Trophoblast cell (in vitro differentiated cells and primary cell): ENCODE results near the gene EEF1A1.

Source experiments
- DNase-seq, 2 donors: peaks; one replicate each; pipeline ENCODE4 v3.0.0-alpha.2; 2016
- H2AFZ ChIP-seq: 2 replicates; pipeline ENCODE4 v1.6.1; 2013; ENCODE audit warnings: low read length, moderate library complexity, mild to moderate bottlenecking; ENCODE audit not compliant: insufficient read depth, poor library complexity
- H2AK5ac ChIP-seq: 2 replicates; pipeline ENCODE4 v1.6.1; 2013; ENCODE audit warnings: mild to moderate bottlenecking, low read length
- H2BK120ac ChIP-seq: 2 replicates; pipeline ENCODE4 v1.6.1; 2013; ENCODE audit warnings: low read length, mild to moderate bottlenecking, moderate library complexity; ENCODE audit not compliant: insufficient read depth, poor library complexity
- H2BK12ac ChIP-seq: 2 replicates; pipeline ENCODE4 v1.6.1; 2013; ENCODE audit warnings: mild to moderate bottlenecking, low read length, moderate library complexity
- H2BK5ac ChIP-seq: 2 replicates; pipeline ENCODE4 v1.6.1; 2013; ENCODE audit warnings: low read length, low read depth, moderate library complexity, mild to moderate bottlenecking; ENCODE audit not compliant: poor library complexity
- H3K14ac ChIP-seq: 2 replicates; pipeline ENCODE4 v1.6.1; 2013; ENCODE audit warnings: mild to moderate bottlenecking, low read length
- H3K18ac ChIP-seq: 2 replicates; pipeline ENCODE4 v1.6.1; 2013; ENCODE audit warnings: mild to moderate bottlenecking, low read length
- H3K23ac ChIP-seq: 2 replicates; pipeline ENCODE4 v1.6.1; 2013; ENCODE audit warnings: low read length
- H3K27ac ChIP-seq: 2 replicates; pipeline ENCODE4 v1.5.1; 2013; ENCODE audit warnings: low read depth, mild to moderate bottlenecking, inconsistent platforms, low read length, moderate library complexity
- H3K27me3 ChIP-seq: 2 replicates; pipeline ENCODE4 v1.6.1; 2013; ENCODE audit warnings: inconsistent platforms, mild to moderate bottlenecking, low read length, moderate library complexity; ENCODE audit not compliant: insufficient read depth
- H3K36me3 ChIP-seq, 2 experiments: 1 replicate in 1 of 2; 2 replicates in 1 of 2; pipeline ENCODE4 v1.6.1; 2013; ENCODE audit warnings: low read length in 2 of 2, mild to moderate bottlenecking in 2 of 2, moderate library complexity in 1 of 2; ENCODE audit not compliant: insufficient read depth in 2 of 2, control insufficient read depth in 1 of 2
- H3K4ac ChIP-seq: 2 replicates; pipeline ENCODE4 v1.6.1; 2013; ENCODE audit warnings: low read depth, mild to moderate bottlenecking, low read length, moderate library complexity
- H3K4me1 ChIP-seq, 2 experiments: 1 replicate in 1 of 2; 2 replicates in 1 of 2; pipeline ENCODE4 v1.6.1; 2013; ENCODE audit warnings: low read length in 2 of 2, mild to moderate bottlenecking in 2 of 2, moderate library complexity in 1 of 2; ENCODE audit not compliant: insufficient read depth in 2 of 2, control insufficient read depth in 1 of 2
- H3K4me2 ChIP-seq: 2 replicates; pipeline ENCODE4 v1.6.1; 2013; ENCODE audit warnings: inconsistent platforms, mild to moderate bottlenecking, low read length, moderate library complexity
- H3K4me3 ChIP-seq: 2 replicates; pipeline ENCODE4 v1.5.1; 2013; ENCODE audit warnings: mild to moderate bottlenecking, low read depth, low read length, inconsistent platforms
- H3K79me1 ChIP-seq: one replicate; pipeline ENCODE4 v1.6.1; 2013; ENCODE audit warnings: low read length
- H3K79me2 ChIP-seq: 2 replicates; pipeline ENCODE4 v1.6.1; 2013; ENCODE audit warnings: low read length, mild to moderate bottlenecking; ENCODE audit not compliant: control insufficient read depth, insufficient read depth, poor library complexity
- H3K9ac ChIP-seq: 2 replicates; pipeline ENCODE4 v1.6.1; 2013; ENCODE audit warnings: mild to moderate bottlenecking, low read length
- H3K9me3 ChIP-seq: 2 replicates; pipeline ENCODE4 v1.6.1; 2013; ENCODE audit warnings: low read depth, mild to moderate bottlenecking, control low read depth, inconsistent platforms, low read length; ENCODE audit not compliant: insufficient read depth
- H4K12ac ChIP-seq: 2 replicates; pipeline ENCODE4 v1.6.1; 2013; ENCODE audit warnings: low read depth, mild to moderate bottlenecking, low read length, moderate library complexity
- H4K8ac ChIP-seq: 2 replicates; pipeline ENCODE4 v1.6.1; 2013; ENCODE audit warnings: low read depth, mild to moderate bottlenecking, low read length, moderate library complexity
- H4K91ac ChIP-seq: one replicate; pipeline ENCODE4 v1.6.1; 2013; ENCODE audit warnings: low read depth, mild to moderate bottlenecking, low read length, moderate library complexity
- whole genome bisulfite sequencing: extraction: QIAGEN DNeasy Blood & Tissue Kit; methylation state at CpG from one replicate; pipeline ENCODE4 v1.1.7; 2013; ENCODE audit warnings: missing lambda C conversion rate; ENCODE audit not compliant: insufficient read length, insufficient coverage; ENCODE audit errors: extremely low coverage; 5-methylcytosine and 5-hydroxymethylcytosine counted together

EEF1A1 gene

DNA sequence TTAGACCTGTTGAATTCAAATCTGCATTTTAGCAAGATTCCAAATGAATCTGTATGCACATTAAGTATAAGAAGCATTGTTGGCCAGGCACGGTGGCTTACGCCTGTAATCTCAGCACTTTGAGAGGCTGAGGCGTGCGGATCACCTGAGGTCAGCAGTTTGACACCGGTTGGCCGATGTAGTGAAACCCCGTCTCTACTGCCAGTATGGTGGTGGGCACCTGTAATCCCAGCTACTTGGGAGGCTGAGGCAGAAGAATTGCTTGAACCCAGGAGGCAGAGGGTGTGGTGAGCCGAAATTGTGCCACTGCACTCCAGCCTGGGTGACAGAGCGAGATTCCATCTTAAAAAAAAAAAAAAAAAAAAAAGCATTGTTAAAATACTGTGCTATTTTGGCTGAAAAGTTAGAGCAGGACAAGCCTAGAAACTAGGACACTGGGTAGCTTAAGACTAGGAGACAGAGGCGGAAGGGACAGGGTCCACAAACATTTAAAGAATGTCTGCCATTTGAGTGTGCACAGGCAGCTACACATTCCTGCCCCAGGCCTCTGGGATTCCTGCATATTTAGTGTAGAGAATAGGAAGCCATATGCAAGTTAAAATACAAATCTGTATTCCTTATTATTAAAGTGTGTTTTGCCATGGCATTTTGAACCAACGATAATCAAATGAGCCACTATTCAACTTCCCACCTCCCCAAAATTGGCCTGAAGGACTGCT lies 45.1 kb upstream of the EEF1A1 start:
- Histone ChIP-seq H3K27ac (peak overlapping the region; percentile 94), H4K8ac (peak overlapping the region; percentile 58), H4K91ac (peak overlapping the region; percentile 97), H3K18ac (peak overlapping the region; percentile 92), H3K79me1 (peaks cover 18% of the 10 kb centered on the region), H2BK12ac (peak overlapping the region; percentile 97), H2BK5ac (peak overlapping the region; percentile 98), H3K9me3 (no peaks in the 10 kb centered on the region), H3K79me2 (peaks cover 2% of the 10 kb centered on the region), H2AFZ (peak overlapping the region; percentile 37), H3K23ac (no peak overlapping the region), H3K4me3 (no peak overlapping the region), H4K12ac (peak overlapping the region; percentile 8), H3K4ac (peak overlapping the region; percentile 81), H3K9ac (no peak overlapping the region), H3K27me3 (no peaks in the 10 kb centered on the region), H3K4me2 (peak overlapping the region; percentile 54), H3K14ac (peak overlapping the region; percentile 88), H3K4me1 (peaks cover 14 to 20% of the 10 kb centered on the region in 2 experiments), H2AK5ac (peak overlapping the region; percentile 95), H2BK120ac (peak overlapping the region; percentile 91), H3K36me3 (no peaks in the 10 kb centered on the region)
- peak; percentile 82 to 86 for DNase-seq
- WGBS: no CpG with 5 or more reads among the region's 11 CpGs

- Histone ChIP-seq H3K9me3 (no peaks in the 10 kb centered on the region), H3K18ac (peak overlapping the region; percentile 35), H3K4me2 (no peak overlapping the region), H3K14ac (peak overlapping the region; percentile 46), H2BK5ac (peak overlapping the region; percentile 88), H2BK120ac (peak overlapping the region; percentile 89), H3K9ac (no peak overlapping the region), H3K36me3 (no peaks in the 10 kb centered on the region), H2BK12ac (peak overlapping the region; percentile 95), H4K8ac (peak overlapping the region; percentile 47), H4K12ac (no peak overlapping the region), H3K79me1 (peaks cover 18% of the 10 kb centered on the region), H3K27me3 (no peaks in the 10 kb centered on the region), H3K4me3 (no peak overlapping the region), H3K4ac (no peak overlapping the region), H3K4me1 (peaks cover 14 to 20% of the 10 kb centered on the region in 2 experiments), H2AFZ (no peak overlapping the region), H3K23ac (no peak overlapping the region), H4K91ac (peak overlapping the region; percentile 82), H3K79me2 (peaks cover 2% of the 10 kb centered on the region), H3K27ac (peak overlapping the region; percentile 93), H2AK5ac (no peak overlapping the region)
- no peak for DNase-seq
- WGBS: no CpG with 5 or more reads among the region's 17 CpGs
Measured at GRCh38 chr6:73564578-73565345, 43.9 kb upstream of the EEF1A1 start.

- no peak for DNase-seq
- H2BK5ac ChIP-seq: no peak overlapping the region
- H3K23ac ChIP-seq: no peak overlapping the region
- H4K8ac ChIP-seq: no peak overlapping the region
- H3K4ac ChIP-seq: no peak overlapping the region
- no peak overlapping the region for H2AFZ ChIP-seq
- H3K4me1 ChIP-seq: peaks cover 18 to 25% of the 10 kb centered on the region in 2 experiments
- H4K12ac ChIP-seq: no peak overlapping the region
- H3K27me3 ChIP-seq: no peaks in the 10 kb centered on the region
- no CpG with 5 or more reads among the region's 2 CpGs for WGBS
- no peak overlapping the region for H4K91ac ChIP-seq
- no peak overlapping the region for H2AK5ac ChIP-seq
- H3K79me1 ChIP-seq: peaks cover 18% of the 10 kb centered on the region
- no peak overlapping the region for H3K9ac ChIP-seq
- no peak overlapping the region for H3K18ac ChIP-seq
- H3K4me3 ChIP-seq: no peak overlapping the region
- H3K27ac ChIP-seq: no peak overlapping the region
- no peak overlapping the region for H2BK12ac ChIP-seq
- peaks cover 2% of the 10 kb centered on the region for H3K79me2 ChIP-seq
- no peaks in the 10 kb centered on the region for H3K36me3 ChIP-seq
- no peak overlapping the region for H3K14ac ChIP-seq
- H3K9me3 ChIP-seq: no peaks in the 10 kb centered on the region
- no peak overlapping the region for H3K4me2 ChIP-seq
- no peak overlapping the region for H2BK120ac ChIP-seq
Measured at GRCh38 chr6:73562558-73562957, 41.7 kb upstream of the EEF1A1 start.

DNA sequence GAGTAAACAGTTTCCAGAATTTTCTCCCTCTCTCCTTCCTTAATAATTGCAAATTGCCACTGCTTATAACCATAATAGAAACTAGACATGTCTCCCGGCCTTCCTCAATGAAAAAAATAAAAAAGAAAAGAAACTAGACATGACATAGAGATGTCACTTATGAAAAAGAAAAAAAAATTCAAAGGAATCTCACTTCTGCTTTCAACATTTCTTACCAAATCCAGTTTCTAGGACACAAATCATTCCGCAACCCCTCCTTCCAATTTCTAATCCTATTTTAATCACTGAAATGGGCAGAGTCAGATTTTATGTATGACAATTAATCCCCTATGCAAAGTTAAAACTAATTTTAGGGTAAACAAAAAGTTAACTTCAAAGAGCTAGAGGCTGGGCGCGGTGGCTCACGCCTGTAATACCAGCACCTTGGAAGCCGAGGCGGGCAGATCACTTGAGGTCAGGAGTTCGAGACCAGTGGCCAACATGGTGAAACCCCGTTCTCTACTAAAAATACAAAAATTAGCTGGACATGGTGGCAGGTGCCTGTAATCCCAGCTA lies 40.1 kb upstream of the EEF1A1 start:
- Histone ChIP-seq H2AFZ (no peak overlapping the region), H3K79me1 (peaks cover 9% of the 10 kb centered on the region), H4K12ac (no peak overlapping the region), H3K9ac (no peak overlapping the region), H3K23ac (no peak overlapping the region), H3K36me3 (no peaks in the 10 kb centered on the region), H2BK120ac (no peak overlapping the region), H3K27ac (no peak overlapping the region), H3K4me3 (no peak overlapping the region), H2BK12ac (no peak overlapping the region), H3K4ac (no peak overlapping the region), H3K4me1 (peaks cover 9 to 14% of the 10 kb centered on the region in 2 experiments), H2BK5ac (no peak overlapping the region), H3K79me2 (peaks cover 2% of the 10 kb centered on the region), H3K14ac (no peak overlapping the region), H3K4me2 (no peak overlapping the region), H3K27me3 (no peaks in the 10 kb centered on the region), H3K9me3 (no peaks in the 10 kb centered on the region), H4K91ac (no peak overlapping the region), H3K18ac (no peak overlapping the region), H4K8ac (no peak overlapping the region), H2AK5ac (no peak overlapping the region)
- 100% methylated on average over 1 of the region's 9 CpGs for WGBS
- DNase-seq: no peak
